ENCODE measurements around the gene WDR76.
"Not testable (repeated sequence)": the region's sequence is repeated elsewhere in the genome, so short reads cannot be mapped to it uniquely, and the experiment has no call there.

Gene WDR76

GRCh38 chr15:43815064-43815463 is 11.7 kb upstream of the WDR76 start:
- DNase-seq (ENCODE audit: extremely low spot score, insufficient read length, low read depth); FAIRE-seq: not testable (repeated sequence)

GRCh38 chr15:43821505-43821904 is 5.3 kb upstream of the WDR76 start:
- FAIRE-seq (no peak), DNase-seq (ENCODE audit: extremely low spot score, insufficient read length, low read depth) (no peak)

- FAIRE-seq (peak; percentile 99), DNase-seq (ENCODE audit: extremely low spot score, insufficient read length, low read depth) (peak; percentile 85)
Measured at GRCh38 chr15:43824302-43825246, 2.2 kb upstream of the WDR76 start, which contains the start of gene MFAP1. Gene MFAP1 (minus strand): TSS chr15:43824690. CDS start chr15:43824569, 121 bp downstream.

GRCh38 chr15:43825305-43825704 is 1.5 kb upstream of the WDR76 start:
- not testable (repeated sequence) for FAIRE-seq; DNase-seq (ENCODE audit: extremely low spot score, insufficient read length, low read depth)

GRCh38 chr15:43826029-43826507 is 734 bp upstream of the WDR76 start:
- DNase-seq (ENCODE audit: extremely low spot score, insufficient read length, low read depth) (no peak), FAIRE-seq (no peak)

GRCh38 chr15:43828061-43828657 is 1.4 kb downstream of the WDR76 start:
- DNase-seq (ENCODE audit: extremely low spot score, insufficient read length, low read depth) (no peak), FAIRE-seq (no peak)

- not testable (repeated sequence) for FAIRE-seq; DNase-seq (ENCODE audit: extremely low spot score, insufficient read length, low read depth)
Measured at GRCh38 chr15:43829951-43830540, 3.2 kb downstream of the WDR76 start.

GRCh38 chr15:43830691-43831275 is 4.0 kb downstream of the WDR76 start:
- FAIRE-seq; DNase-seq (ENCODE audit: extremely low spot score, insufficient read length, low read depth): not testable (repeated sequence)

GRCh38 chr15:43831519-43832052 is 4.8 kb downstream of the WDR76 start:
- DNase-seq (ENCODE audit: extremely low spot score, insufficient read length, low read depth); FAIRE-seq: not testable (repeated sequence)

GRCh38 chr15:43832485-43832884 is 5.7 kb downstream of the WDR76 start:
- DNase-seq (ENCODE audit: extremely low spot score, insufficient read length, low read depth); FAIRE-seq: not testable (repeated sequence)

- no peak for DNase-seq (ENCODE audit: extremely low spot score, insufficient read length, low read depth)
- FAIRE-seq = no peak
Measured at GRCh38 chr15:43845421-43845820, 18.6 kb downstream of the WDR76 start.

GRCh38 chr15:43851251-43851650 is 24.4 kb downstream of the WDR76 start:
- DNase-seq (ENCODE audit: extremely low spot score, insufficient read length, low read depth) = no peak
- no peak for FAIRE-seq

GRCh38 chr15:43852607-43853006 is 25.8 kb downstream of the WDR76 start:
- DNase-seq (ENCODE audit: extremely low spot score, insufficient read length, low read depth) (no peak), FAIRE-seq (no peak)

GRCh38 chr15:43854801-43855200 is 28.0 kb downstream of the WDR76 start:
- FAIRE-seq (no peak), DNase-seq (ENCODE audit: extremely low spot score, insufficient read length, low read depth) (no peak)

GRCh38 chr15:43859546-43859945 is 32.7 kb downstream of the WDR76 start:
- FAIRE-seq = no peak
- no peak for DNase-seq (ENCODE audit: extremely low spot score, insufficient read length, low read depth)

- FAIRE-seq; DNase-seq (ENCODE audit: extremely low spot score, insufficient read length, low read depth): not testable (repeated sequence)
Measured at GRCh38 chr15:43866636-43867035, 39.8 kb downstream of the WDR76 start.

GRCh38 chr15:43867096-43867495 is 40.3 kb downstream of the WDR76 start:
- no peak for FAIRE-seq

GRCh38 chr15:43868406-43868805 is 41.6 kb downstream of the WDR76 start:
- no peak for FAIRE-seq

More at GRCh38 chr15:43867096-43867495, 40.3 kb downstream of the WDR76 start:
- DNase-seq (ENCODE audit: extremely low spot score, insufficient read length, low read depth) = no peak

GRCh38 chr15:43871835-43872234 is 45.0 kb downstream of the WDR76 start:
- no peak for DNase-seq (ENCODE audit: extremely low spot score, insufficient read length, low read depth)
- no peak for FAIRE-seq

More at GRCh38 chr15:43868406-43868805, 41.6 kb downstream of the WDR76 start:
- DNase-seq (ENCODE audit: extremely low spot score, insufficient read length, low read depth) = no peak
